ENCODE data around the gene RNF10.
"Not testable (repeated sequence)": the region's sequence is repeated elsewhere in the genome, so short reads cannot be mapped to it uniquely, and the experiment has no call there.

Gene RNF10

DNA sequence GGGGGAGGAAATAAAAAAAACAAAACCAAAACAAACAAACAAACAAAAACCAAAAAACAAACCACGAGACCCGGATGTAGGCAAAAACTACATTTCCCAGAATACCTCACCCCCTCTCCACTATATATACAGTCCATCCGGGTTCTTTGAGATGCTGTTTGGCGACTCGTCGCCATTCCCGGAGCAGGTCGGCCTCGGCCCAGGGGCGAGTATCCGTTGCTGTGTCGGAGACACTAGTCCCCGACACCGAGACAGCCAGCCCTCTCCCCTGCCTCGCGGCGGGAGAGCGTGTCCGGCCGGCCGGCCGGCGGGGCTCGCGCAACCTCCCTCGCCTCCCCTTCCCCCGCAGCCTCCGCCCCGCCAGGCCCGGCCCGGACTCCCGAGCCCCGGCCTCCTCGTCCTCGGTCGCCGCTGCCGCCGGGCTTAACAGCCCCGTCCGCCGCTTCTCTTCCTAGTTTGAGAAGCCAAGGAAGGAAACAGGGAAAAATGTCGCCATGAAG is at the start of gene RNF10:
RNF10 (plus strand) TSS at position 154 of the 500 bp plus-strand sequence. CDS start 456 bp downstream, outside the sequence.
- DNase-seq: peak; percentile 62

- no peak for DNase-seq
Observed at GRCh38 chr12:120485961-120486881, 47.9 kb upstream of the RNF10 start.

GRCh38 chr12:120487552-120487951 is 46.6 kb upstream of the RNF10 start:
- DNase-seq: not testable (repeated sequence)

DNA sequence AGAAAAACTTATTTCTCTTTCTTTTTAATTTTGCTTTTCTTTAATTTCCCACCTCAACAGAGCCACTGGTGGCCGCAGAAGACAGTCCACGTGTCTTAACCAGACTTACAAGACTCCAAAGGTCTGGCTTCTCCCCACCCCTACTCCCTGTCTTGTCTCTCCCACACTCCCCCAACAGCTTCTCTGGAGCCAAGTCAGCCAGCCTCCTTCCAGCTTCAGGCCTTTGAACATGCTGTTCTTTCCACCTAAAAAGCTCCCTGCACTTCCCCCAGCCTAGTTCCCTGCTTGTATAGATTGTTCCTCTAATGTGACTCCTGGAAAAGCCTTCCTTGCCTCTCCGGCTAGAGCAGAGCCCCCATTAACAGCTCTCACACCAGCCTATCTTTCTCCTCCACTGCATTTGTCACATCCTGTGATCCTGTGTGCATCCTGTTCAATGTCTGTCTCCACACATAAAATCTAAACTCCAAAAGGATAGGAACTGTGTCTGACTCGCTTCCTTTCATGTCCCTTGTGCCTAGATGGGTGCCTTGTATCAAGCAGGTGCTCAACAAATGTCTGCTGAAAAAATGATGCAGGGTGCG is 46.0 kb upstream of the RNF10 start:
- no peak for DNase-seq

- DNase-seq: no peak
Observed at GRCh38 chr12:120489018-120489417, 45.1 kb upstream of the RNF10 start.

GRCh38 chr12:120490325-120490724 is 43.8 kb upstream of the RNF10 start:
- no peak for DNase-seq

- DNase-seq: no peak
Observed at GRCh38 chr12:120490833-120491512, 43.2 kb upstream of the RNF10 start.

GRCh38 chr12:120495186-120495730 is 38.9 kb upstream of the RNF10 start:
- DNase-seq: no peak

DNA sequence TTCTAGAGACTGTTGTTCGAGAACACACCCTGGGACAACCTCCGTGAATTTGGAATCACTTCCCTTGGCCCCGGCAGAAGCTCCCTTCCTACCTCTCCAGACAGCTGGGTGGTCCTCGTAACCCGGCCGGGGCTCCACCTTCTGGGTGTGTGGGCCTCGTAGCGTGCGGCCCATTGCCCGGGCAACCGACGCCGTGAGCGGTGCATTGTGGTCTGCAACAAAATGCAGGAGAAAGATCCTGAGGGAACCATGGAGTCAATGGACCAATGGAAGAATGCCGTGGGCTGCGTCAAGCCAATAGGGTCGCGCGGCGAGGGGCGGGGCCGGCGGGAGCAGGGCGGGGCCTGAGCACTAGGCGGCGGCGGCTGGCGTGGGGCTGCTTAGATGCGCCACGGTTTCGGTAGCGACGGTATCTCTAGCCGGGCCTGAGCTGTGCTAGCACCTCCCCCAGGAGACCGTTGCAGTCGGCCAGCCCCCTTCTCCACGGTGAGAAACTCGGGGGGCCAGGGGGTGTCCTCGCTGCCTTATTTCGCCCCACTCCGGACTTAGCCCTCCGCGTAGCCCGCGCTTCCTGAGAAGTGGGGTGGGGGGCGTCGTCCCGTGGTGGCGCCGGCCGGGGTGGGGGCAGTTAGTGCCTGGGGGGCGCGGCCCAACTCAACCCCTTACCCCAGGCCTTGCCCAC is 38.3 kb upstream of the RNF10 start, which contains the start of gene DYNLL1:
DYNLL1 (plus strand) TSS at position 383 of the 682 bp plus-strand sequence. CDS start 309 bp downstream, outside the sequence.
- peak; percentile 77 for DNase-seq

- no peak for DNase-seq
Observed at GRCh38 chr12:120496413-120497340, 37.5 kb upstream of the RNF10 start.

- no peak for DNase-seq
Observed at GRCh38 chr12:120497524-120498150, 36.5 kb upstream of the RNF10 start.

GRCh38 chr12:120498870-120499515 is 35.2 kb upstream of the RNF10 start:
- DNase-seq: no peak

DNA sequence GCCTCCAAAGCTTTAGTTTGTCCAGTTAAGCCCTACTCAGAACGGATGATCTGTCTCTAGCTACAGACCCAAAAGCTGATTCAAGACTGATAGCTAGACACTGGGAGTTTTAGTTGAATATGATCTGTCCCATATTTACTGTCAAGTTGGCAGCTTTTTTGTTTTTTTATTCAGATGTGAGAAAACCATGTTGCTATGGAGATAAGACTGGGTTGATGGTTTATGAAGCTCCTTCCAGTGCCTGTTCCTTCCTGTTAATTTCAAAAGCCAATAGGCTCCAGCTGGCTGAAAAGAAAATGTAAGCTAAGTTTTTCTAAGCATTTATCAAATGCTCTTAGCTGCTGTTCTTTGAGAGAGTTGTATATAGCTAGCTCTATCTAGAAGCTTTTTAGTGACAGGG is 33.6 kb upstream of the RNF10 start:
- no peak for DNase-seq

- no peak for DNase-seq
Observed at GRCh38 chr12:120504587-120504986, 29.6 kb upstream of the RNF10 start.

DNA sequence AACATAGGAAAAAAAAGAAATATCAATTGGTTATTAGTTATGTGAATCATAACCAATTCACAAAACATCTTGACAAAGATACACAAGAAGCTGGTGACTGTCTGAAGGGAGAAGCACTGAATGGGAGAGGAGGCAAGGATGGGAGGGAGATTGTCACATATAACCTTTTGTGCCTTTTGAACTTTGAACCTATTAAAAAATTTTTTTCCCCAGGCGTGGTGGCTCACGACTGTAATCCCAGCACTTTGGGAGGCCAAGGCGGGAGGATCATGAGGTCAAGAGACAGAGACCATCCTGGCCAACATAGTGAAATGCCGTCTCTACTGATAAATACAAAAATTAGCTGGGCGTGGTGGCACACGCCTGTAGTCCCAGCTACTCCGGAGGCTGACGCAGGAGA is 25.6 kb upstream of the RNF10 start:
- DNase-seq: no peak

GRCh38 chr12:120514002-120514401 is 20.2 kb upstream of the RNF10 start:
- no peak for DNase-seq

DNA sequence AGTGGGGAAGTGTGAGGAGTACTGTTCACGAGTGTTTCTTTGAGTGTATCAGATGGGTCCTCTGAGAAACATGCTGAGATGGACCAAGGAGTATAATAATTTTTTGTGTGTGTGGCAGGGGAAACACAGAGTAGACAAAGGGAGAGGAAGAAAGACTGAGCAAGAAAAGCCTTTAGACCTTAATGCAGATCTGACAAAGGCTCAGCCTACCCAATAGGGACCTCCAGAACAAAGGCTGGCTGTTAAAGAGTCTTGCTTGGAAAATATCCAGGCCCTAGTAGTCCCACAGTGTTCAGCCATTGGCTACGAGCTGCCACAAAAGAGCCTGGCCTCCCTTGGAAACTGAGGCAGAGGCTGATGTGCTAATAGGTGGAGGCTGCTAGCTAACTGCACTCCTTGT is 18.7 kb upstream of the RNF10 start:
- DNase-seq: no peak

- DNase-seq: not testable (repeated sequence)
Observed at GRCh38 chr12:120519324-120519723, 14.8 kb upstream of the RNF10 start.

DNA sequence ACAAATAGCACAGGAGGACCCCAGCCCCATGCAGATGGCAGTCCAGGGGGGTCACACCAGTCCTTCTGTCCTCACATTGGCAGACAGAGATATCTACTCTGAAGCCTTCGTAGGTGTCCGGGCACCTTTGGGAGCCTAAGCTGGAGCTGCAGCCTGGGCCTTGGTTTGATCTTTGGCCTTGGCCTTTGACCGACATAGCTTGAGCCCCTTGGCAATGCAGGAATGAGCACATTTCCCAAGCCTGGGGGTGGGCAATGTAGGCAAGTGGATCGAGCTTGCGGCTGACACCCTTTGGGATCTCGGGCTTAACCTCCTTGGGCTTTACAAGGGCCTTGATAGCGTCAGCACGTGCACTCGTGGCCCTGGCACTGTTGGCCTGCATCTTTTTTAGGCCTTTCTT is 11.6 kb upstream of the RNF10 start:
- no peak for DNase-seq

DNA sequence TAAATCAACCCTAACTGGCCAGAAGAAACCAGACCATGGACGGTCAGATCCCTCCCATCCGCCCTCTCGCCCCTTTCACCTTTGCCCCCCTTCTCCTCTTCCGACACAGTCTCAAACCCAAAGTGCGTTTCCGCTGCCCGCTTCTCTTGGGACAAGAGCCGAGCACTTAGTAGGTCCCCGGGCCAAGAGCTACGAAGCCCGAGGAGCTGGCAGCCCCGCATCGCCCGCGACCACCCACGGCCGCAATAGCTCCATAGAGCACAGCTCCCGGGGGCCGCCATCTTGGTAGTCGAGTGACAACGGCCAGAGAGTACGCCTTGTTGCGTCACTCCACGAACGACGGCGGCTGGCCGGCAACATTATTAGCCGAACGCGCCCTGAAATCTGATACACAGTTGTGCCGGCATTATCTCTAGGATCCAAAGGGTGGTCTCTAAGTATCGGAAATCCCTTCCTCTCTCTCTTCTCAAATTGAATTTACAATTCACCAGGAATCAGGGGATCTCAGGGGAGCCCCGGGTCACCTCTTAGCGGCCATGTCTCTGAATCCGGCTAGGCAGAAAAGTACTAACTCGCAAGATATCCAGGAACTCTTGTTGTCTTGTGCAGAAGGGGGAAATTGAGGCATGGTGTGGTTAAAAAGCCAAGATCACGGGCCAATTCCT is 5.2 kb upstream of the RNF10 start, which contains the start of gene COQ5:
COQ5 (minus strand) TSS at position 298 of the 665 bp plus-strand sequence; CDS start at position 281, 17 bp downstream.
- peak; percentile 31 for DNase-seq

Measured in NCI-H2081 treated with DMSO at 0.1 percent for 48 hours (cell line).